KMS-11 (cell line): ENCODE results near the gene EVL.

Source experiments
- H2AFZ ChIP-seq: fragments of 200-600 bp; sonication (generic); 2 replicates; pipeline ENCODE4 v1.6.1; 2016; ENCODE audit warnings: antibody characterized with exemption, mixed run types, low read depth
- H3K27ac ChIP-seq: fragments of 200-600 bp; sonication (generic); 2 replicates; pipeline ENCODE4 v1.6.1; 2016; ENCODE audit warnings: mild to moderate bottlenecking, mixed run types
- H3K27me3 ChIP-seq: fragments of 200-600 bp; sonication (generic); 2 replicates; pipeline ENCODE4 v1.6.1; 2017; ENCODE audit warnings: mild to moderate bottlenecking, low read depth, mixed run types, moderate library complexity; ENCODE audit not compliant: insufficient read depth
- H3K36me3 ChIP-seq: fragments of 200-600 bp; sonication (generic); 2 replicates; pipeline ENCODE4 v1.6.1; 2017; ENCODE audit warnings: mild to moderate bottlenecking, mixed run types; ENCODE audit not compliant: insufficient read depth
- H3K4me1 ChIP-seq: fragments of 200-600 bp; sonication (generic); 2 replicates; pipeline ENCODE4 v1.6.1; 2016; ENCODE audit warnings: mild to moderate bottlenecking, low read depth, mixed run types; ENCODE audit not compliant: poor library complexity, severe bottlenecking
- H3K4me2 ChIP-seq: fragments of 200-600 bp; sonication (generic); 2 replicates; pipeline ENCODE4 v1.7.0; 2016; ENCODE audit warnings: mild to moderate bottlenecking, mixed run types
- H3K4me3 ChIP-seq: fragments of 200-600 bp; sonication (generic); IDR thresholded peaks from 2 replicates; pipeline ENCODE4 v1.6.1; 2017; ENCODE audit warnings: low read depth, low read length, mixed read lengths; ENCODE audit not compliant: insufficient read depth
- H3K79me2 ChIP-seq: fragments of 200-600 bp; sonication (generic); 2 replicates; pipeline ENCODE4 v1.6.1; 2016; ENCODE audit warnings: low read depth, mixed run types; ENCODE audit not compliant: insufficient read depth
- H3K9ac ChIP-seq: fragments of 200-600 bp; sonication (generic); 2 replicates; pipeline ENCODE4 v1.6.1; 2016; ENCODE audit warnings: mild to moderate bottlenecking, mixed run types
- H4K20me1 ChIP-seq: fragments of 200-600 bp; sonication (generic); 2 replicates; pipeline ENCODE4 v1.6.1; 2016; ENCODE audit warnings: mild to moderate bottlenecking, mixed run types; ENCODE audit not compliant: insufficient read depth
- TF ChIP-seq, protein P1 (sequence below): fragments of 200-600 bp; sonication (generic); conservative IDR thresholded peaks from 2 replicates; pipeline ENCODE4 v1.6.1; 2017; ENCODE audit warnings: low read depth, mild to moderate bottlenecking, antibody characterized with exemption, low read length, moderate library complexity, mixed read lengths

The EVL gene

DNA sequence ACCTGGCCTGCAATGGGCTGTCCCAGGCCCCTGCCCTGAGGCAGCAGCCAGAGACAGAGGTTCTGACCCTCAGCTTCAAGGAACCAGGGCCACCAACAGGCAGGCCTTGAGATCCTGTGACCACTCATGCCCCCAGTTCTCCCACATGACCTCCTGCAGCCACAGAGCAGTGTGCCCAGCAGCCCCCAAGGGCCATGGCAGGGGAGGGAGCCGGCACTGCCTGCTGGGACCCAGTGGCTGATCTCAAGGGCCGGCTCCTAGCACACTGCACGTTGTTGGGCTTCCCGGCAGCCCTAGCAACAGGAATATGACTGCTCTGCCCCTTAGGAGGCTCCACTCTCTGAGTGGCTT is 79.4 kb downstream of the EVL start:
- H3K79me2 ChIP-seq = no peaks in the 10 kb centered on the region
- no peaks in the 10 kb centered on the region for H3K36me3 ChIP-seq
- no peaks in the 10 kb centered on the region for H4K20me1 ChIP-seq
- no peak overlapping the region for H3K4me3 ChIP-seq
- peaks cover 10% of the 10 kb centered on the region for H3K4me1 ChIP-seq
- no peak overlapping the region for H3K27ac ChIP-seq
- no peaks in the 10 kb centered on the region for H3K27me3 ChIP-seq
- no peak overlapping the region for H3K9ac ChIP-seq
- H3K4me2 ChIP-seq = no peak overlapping the region
- no peak overlapping the region for H2AFZ ChIP-seq
- TF ChIP-seq, protein P1, sequence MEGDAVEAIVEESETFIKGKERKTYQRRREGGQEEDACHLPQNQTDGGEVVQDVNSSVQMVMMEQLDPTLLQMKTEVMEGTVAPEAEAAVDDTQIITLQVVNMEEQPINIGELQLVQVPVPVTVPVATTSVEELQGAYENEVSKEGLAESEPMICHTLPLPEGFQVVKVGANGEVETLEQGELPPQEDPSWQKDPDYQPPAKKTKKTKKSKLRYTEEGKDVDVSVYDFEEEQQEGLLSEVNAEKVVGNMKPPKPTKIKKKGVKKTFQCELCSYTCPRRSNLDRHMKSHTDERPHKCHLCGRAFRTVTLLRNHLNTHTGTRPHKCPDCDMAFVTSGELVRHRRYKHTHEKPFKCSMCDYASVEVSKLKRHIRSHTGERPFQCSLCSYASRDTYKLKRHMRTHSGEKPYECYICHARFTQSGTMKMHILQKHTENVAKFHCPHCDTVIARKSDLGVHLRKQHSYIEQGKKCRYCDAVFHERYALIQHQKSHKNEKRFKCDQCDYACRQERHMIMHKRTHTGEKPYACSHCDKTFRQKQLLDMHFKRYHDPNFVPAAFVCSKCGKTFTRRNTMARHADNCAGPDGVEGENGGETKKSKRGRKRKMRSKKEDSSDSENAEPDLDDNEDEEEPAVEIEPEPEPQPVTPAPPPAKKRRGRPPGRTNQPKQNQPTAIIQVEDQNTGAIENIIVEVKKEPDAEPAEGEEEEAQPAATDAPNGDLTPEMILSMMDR = no peak

DNA sequence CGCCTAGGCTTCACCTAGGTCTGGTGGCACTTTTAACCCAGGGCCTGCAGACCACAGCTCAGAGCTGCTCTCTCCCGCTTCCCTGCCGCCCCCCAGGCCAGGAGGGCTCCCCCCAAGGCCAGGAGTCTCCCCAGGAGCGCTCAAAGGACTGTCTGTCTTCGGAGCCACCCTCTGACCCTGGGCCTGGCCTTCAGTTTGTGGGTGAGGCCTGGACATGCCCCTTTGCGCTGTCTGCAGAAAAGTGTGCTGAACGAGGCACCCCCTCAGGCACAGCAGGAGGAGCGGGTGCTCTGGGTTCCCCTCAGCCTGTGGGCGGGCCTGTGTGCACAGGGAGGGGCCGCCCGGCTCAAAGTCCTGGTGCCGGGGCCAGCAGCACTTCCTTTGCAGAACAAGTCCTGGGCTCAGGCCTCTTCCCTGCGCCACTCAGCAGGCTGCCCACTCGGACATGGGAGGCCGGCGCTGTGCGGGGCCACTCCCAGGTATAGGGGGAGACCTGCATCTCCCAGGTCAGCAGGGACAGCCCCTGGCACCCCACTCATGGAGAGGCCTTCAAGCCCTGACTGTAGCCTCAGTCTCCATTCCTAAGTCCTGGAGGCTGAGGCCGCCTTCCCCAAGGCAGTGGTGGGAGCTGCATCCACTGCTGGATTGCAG is 79.9 kb downstream of the EVL start:
- Histone ChIP-seq H3K27me3 (no peaks in the 10 kb centered on the region), H3K79me2 (no peaks in the 10 kb centered on the region), H3K36me3 (no peaks in the 10 kb centered on the region), H2AFZ (no peak overlapping the region), H4K20me1 (no peaks in the 10 kb centered on the region), H3K4me3 (no peak overlapping the region), H3K4me1 (peaks cover 5% of the 10 kb centered on the region), H3K27ac (no peak overlapping the region), H3K9ac (no peak overlapping the region), H3K4me2 (no peak overlapping the region)
- TF ChIP-seq, protein P1 = no peak

- H3K27ac ChIP-seq = no peak overlapping the region
- H3K9ac ChIP-seq = no peak overlapping the region
- H3K4me1 ChIP-seq = no peaks in the 10 kb centered on the region
- H3K79me2 ChIP-seq = no peaks in the 10 kb centered on the region
- H2AFZ ChIP-seq = no peak overlapping the region
- no peak overlapping the region for H3K4me3 ChIP-seq
- TF ChIP-seq, protein P1 = no peak
- H3K4me2 ChIP-seq = no peak overlapping the region
- H4K20me1 ChIP-seq = no peaks in the 10 kb centered on the region
- H3K27me3 ChIP-seq = no peaks in the 10 kb centered on the region
- H3K36me3 ChIP-seq = no peaks in the 10 kb centered on the region
Observed at GRCh38 chr14:100145682-100146464, 80.7 kb downstream of the EVL start.

DNA sequence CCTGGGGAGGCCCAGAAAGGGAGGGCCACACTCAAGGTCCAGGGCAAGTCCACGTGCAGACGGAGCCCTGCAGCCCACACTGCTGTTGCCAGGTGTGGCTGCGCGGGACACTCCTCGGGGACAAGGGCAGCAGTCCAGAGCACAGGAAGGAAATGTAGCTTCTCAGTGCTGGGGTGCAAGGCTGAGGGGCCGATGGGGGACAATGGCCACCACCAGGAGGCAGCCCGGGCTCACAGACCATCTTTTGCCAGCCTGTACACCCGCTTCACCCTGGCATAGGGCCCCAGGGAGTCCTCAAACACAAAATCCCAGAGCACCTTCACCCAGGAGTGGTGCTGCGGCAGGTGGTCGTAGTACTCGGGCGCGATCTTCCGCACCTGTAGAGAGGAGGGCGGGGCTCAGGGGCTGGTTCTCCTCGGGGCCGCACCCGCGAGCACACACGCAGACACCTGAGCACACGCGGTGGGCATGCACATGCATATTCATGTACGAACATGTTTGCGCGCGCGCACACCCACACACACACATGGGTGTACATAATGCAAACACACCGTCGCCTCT is 81.4 kb downstream of the EVL start:
- Histone ChIP-seq H3K4me2 (no peak overlapping the region), H3K4me1 (no peaks in the 10 kb centered on the region), H3K9ac (no peak overlapping the region), H4K20me1 (no peaks in the 10 kb centered on the region), H3K79me2 (no peaks in the 10 kb centered on the region), H3K27me3 (no peaks in the 10 kb centered on the region), H3K4me3 (no peak overlapping the region), H3K36me3 (no peaks in the 10 kb centered on the region), H2AFZ (no peak overlapping the region), H3K27ac (no peak overlapping the region)
- TF ChIP-seq, protein P1 = no peak
